NCI-H1092 (cell line): ENCODE results near the gene DBH.
A peak's percentile ranks its signal among the peaks of the same experiment; 100 is the strongest.

ENCODE experiments used
- DNase-seq: peaks from one replicate; lab custom pipeline; 2025; lab: John Stamatoyannopoulos, UW

Gene DBH

DNA sequence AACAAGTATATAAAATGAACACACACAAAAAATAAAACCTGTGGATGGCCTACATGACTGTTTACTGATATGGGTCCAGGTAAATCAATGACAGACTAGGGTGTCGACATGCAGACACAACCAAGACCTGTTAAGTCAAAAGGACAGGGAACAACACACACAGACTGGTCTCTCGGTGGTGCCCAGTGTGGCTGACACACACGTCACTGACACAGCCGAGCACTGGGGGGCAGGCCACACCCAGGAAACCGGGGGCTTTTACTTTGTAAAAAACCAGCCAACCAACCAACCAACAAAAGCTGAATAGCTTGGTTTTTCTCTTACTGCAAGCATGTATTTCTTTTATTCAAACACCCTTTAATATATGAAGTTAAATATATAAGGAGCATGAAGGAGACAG is 31.9 kb upstream of the DBH start:
- no peak for DNase-seq

DNA sequence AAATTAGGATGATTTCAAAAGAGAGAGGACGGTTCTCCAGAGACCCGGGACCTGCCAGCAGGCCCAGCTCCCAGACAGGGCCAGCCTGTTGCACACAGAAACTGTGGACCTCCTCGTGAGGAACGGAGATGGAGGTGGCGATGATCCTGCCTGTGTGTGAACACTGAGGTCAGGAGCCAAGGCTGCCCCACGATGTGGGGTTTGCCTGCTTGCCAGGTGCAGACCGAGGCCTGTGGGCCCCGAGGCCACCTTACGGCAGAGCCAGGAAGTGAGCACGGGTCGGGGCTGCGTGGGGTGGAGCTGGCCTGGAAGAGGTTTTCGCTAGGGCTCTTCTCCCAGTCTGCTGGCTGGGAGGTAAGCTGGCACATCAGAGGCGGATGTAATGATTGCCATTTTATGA is 31.3 kb upstream of the DBH start:
- no peak for DNase-seq

DNA sequence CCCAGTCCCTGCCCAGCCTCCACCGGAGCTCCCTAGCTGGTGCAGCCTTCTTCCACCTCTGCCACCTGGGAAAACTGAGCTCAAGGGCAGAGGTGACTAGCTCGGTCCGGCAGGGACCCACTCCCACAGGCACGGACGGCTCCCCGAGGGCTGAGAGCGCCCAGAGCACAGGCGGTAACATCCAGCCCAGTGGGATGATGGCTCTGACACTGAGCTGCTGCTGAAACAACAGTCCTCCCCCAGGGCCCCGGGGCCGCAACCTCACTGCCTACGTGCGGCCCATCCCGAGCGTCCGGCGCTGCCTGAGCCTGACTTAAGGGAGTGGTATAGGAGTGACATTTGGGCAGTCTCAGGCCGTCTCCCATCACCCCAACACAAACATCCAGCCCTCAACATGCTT is 30.7 kb upstream of the DBH start:
- DNase-seq: no peak

DNA sequence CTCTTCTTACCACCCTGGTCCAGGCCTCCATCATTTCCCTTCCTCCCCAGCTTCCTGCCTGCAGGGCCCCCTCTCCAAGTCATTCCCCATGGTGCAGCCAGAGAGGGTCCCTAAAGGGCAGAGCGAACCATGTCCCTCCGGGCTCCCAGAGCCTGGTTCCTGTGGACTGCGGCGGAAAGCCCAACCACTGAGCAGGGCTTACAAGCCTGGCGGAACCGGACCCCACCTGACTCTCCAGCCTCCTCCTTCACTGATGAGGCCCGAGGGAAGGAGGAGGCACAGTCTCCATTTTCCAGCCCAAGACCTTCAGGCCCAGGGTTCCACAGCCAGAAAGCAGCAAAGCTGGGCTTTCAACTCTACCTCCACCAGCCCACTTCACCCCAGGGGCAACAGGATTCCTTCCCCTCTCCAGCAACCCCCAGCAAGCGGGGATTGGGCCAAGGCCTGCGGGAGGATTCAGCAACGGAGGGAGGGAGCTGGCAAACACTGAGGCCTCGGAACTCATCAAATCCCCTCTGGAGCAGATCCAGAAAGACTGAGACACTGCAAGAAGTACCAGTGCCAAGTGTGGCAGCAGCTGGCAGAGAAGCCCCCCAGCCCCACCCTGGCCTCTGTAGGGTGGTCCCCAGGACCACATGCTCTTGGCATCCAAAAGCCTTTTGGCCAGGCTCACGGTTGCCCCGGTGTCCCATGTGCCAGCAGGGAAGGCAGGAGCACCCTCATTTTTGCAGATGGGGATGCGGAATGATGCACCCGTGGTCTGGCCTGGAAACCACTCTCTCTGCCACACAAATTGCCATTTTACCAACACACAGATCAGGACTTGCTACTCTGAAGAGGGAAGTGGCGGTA is 30.1 kb upstream of the DBH start:
- DNase-seq: peak; percentile 32

DNA sequence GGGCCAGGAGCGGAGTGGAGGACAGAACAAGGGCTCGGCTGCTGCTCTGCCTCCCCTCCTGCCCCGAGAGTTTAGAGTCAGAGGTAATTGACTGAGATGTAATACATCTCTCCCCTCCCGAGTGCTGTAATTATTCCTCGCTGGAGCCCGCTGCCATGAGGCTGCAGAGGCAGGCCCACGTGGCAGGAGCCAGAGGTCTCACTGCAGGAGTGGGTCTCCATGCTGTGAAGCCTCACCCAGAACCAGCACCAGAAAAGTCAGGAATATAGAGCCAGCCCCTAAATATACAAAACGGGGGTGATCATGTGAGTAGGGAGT is 29.5 kb upstream of the DBH start:
- DNase-seq: peak; percentile 21

DNA sequence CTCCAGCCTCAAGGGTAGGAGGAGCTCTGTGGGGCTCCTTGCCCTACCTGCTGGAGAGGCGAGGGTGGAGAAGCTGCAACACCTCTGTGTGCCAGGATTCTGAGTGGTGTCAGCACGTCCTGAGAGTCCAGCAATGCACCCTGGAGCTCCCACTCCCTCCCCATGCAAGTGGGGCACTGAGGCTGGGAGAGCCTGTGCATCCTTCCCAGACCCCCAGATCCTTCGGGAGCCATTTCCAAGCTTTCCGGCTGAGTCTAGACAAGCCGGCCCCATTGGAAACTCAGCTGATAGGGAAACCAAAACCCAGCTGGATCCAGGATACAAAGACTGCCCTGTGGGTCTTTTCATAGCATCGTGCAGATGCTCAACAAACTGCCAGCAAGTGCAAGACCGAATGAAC is 28.8 kb upstream of the DBH start:
- DNase-seq: no peak

DNA sequence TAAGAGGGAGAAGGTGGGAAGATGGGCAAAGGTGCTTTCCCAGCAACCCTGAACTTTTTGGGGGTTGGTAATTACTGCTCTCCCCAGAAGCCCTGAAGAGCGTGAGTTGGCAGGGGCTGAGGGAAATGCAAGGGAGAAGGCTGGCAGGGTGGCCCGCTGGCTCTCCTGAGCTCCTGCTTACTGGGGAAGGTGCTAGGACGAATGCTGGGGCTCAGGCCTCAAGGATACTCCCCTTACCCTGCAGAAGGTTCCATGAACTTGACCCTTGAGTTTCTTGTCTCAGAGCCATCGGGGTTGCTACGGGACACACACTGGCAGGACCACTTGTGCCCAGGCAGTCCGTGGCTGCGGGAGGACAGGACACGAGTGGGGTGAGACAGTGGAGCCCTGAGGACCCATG is 28.2 kb upstream of the DBH start:
- no peak for DNase-seq

DNA sequence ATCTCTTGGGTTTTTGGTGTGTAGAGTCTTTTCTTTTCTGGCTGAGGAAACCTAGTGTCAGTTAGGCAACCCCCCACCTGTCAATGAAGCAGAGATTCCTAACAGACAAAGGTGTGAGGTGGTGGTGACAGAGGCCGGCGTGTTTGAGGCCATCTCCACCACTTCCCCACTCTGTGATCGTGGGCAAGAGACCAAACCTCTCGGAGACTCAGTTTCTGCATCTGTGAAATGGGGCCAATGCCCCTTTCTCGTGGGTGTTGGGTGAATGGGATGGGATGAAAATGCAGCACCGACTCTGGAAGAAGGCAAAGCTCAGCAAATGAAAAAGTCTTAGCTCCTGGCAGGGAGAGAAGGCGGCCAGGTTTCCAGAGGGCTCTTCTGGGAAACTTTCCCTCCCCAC is 27.8 kb upstream of the DBH start:
- no peak for DNase-seq

DNA sequence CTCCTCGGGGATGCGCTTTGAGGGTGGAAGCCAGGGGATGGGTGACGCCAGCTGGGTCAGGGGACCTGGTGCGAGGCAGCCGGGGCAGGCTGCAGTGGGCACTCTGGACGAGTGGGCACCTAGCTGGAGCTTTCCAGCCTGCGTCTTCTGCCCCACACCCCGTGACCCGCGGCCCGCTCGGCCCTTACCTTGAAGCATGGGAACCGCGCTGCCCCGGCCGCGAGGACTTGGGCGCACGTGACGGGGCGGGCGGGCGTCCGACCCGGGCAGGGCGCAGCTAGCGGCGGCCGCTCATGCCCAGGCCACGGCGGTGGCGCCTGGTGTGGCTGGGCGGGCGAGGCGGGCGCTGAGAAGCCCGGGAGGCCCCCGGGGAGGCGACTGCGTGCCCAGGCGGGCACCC is 27.3 kb upstream of the DBH start:
- DNase-seq: no peak

DNA sequence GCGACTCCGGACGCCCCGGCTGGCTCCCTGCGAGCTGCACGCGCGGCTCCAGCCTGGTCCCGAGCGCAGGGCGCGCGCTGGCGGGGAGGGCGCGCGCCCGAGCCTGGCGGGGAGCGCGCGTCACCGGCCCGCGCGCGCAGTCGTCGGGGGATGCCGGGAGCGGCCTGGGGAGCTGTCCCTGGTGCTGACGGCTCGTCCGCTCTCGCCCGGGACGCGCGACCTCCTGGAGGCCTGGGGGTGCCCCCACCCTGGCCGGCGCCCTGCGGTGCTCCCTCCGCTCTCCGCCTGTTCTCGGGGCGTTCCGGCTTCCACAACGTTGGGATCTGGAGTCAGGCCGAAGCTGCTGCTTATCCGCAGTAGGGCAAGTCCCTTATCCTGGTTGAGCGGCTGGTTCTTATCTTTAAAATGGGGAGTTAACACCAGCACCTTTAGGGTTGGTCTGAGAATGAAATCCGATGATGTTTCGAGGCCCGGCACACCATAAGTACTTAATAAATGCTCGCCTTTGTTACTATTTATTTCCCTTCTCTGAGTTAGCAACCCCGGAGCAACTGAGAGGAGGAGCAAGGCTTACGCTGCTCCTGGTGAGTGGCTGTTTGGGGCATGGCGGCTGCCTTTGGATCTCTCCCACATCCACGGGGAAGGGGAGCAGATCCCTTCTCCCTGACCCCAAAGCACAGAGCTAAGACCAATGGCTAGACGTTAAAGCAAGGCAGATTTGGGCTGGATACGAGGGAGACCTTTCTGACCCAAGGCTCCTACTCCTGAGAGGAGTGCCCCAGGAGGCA is 26.7 kb upstream of the DBH start, which contains the start of gene FAM163B:
TSS of gene FAM163B (minus strand) at position 79 of the 788 bp plus-strand sequence. CDS start 29,166 bp downstream, outside the sequence.
- DNase-seq: no peak

DNA sequence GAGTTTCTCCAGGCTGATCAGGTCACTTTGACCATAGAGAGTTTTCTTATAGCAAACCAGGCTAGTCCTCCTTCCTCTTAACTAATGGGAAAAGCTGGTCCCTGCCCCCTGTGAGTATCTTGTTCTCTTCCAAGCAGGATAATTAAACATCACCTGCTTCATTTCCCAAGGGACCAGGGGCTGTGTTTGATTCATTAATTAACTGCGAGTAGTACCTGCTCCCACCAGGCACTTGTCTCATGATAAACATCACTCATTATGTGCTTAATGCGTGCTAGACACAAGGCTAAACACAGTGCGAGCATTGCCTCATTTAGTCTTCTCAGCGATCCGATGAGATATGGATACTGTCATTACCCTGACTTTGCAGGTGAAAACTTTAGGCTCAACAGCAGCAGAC is 25.3 kb upstream of the DBH start:
- DNase-seq: no peak

DNA sequence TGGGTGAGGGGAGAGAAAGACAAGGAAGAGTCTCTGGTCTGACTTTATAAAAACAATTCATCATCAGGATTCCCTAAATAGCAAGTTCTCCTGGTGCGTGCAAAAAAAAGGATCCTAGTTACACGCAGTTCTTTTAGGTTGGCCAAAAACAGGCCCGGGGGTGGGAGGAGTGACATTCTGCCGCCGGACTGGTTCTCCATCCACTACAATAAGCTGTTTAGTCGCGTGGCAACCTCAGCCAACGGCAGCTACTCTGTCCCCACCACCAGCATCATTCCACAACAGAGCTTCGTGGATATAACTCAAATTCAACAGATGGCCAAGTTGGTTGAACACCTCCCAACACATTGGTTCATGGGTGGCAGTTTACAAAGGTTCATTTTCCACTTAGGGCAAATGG is 24.1 kb upstream of the DBH start:
- no peak for DNase-seq

DNA sequence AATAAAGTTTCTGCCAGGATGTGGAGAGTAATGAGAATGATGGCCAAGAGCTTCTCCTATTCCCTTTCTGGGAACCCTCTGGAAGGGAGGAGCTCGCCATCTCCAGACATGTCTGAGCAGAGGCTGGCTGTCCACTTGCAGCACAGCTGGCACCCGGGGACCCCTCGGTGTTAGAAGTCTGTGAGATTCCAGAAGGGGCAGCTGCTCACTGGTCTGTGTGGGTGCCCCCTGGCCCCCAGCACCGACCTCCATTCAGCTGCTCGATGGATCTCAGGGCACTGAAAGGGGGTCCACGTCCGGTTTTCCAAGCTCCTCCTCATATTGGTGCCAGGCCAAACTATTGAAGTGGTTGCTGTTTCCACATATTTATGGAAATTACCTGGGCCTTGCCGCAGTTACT is 23.3 kb upstream of the DBH start:
- no peak for DNase-seq

DNA sequence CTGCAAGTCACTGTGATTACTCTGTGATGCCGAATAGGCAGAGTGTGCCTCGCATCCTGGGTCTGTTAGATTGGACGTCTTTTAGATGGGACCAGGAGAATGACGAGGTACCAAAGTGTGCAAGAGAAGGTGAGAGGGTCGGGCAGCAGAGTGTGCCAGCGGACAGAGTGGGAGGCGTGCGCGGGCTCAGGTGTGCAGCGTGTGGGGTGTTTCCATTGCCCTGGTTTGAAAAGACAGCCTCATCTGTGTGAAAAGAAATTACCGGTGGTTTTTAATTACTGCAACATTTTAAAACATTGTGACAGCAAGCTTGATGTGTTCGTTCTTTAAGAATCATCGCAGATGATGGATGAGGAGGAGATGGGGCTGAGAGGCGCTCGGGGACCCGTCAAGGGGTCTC is 22.7 kb upstream of the DBH start:
- no peak for DNase-seq

DNA sequence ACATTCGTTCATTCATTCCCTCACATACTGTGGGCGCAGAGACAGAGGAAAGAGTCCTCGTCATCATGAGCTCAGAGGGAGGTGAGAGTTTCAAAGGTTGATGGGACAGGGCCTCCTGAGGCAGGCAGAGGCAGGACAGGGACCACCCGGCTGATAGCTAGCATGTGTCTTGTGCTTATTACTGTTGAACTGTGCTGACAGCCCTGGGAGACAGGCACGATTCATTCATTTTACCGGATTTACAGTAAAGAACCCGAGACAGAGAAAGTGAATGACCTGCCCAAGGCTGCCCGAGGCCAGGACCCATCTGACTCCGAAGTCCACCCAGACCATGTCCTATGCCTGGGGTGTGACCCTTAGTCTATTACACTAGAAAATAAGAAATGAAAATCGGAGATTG is 22.1 kb upstream of the DBH start:
- no peak for DNase-seq

DNA sequence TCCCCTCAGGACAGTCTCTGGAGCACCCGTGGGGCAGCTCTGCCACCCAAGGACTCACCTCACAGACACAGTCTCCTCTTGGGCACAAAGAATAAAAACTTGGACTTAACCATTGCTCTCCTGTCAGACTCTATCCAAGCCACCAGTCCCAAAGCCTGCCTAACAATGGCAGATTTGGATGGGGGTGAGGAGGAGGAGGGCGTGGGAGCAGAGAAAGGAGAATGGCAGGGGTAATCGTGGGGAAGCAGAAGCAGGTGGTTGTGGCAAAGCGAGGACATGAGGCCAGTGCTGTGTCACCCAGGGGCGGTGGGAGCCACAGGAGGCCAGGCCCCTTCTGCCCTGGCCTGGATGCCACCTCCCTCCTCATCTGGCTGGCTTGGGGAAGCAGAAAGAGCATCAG is 21.5 kb upstream of the DBH start:
- no peak for DNase-seq

DNA sequence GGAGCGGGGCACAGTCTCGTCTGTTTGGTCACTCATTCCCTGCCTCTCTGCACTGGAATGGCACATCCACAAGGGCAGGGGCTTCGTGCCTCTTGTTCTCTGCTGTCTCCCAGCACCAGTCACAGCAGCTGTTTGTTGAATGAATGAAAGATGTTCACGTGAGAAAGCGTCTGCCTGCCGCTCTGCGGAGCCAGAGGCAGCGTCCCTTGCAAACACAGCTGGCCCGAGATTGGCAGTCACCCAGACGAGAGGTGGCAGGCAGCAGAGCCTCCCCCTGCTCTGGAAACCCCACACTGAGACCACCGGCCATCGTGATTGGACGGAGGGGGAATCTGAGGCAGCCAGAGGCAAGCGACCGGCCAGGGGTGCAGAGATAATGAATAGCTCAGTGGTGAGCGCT is 21.0 kb upstream of the DBH start:
- DNase-seq: peak; percentile 55

DNA sequence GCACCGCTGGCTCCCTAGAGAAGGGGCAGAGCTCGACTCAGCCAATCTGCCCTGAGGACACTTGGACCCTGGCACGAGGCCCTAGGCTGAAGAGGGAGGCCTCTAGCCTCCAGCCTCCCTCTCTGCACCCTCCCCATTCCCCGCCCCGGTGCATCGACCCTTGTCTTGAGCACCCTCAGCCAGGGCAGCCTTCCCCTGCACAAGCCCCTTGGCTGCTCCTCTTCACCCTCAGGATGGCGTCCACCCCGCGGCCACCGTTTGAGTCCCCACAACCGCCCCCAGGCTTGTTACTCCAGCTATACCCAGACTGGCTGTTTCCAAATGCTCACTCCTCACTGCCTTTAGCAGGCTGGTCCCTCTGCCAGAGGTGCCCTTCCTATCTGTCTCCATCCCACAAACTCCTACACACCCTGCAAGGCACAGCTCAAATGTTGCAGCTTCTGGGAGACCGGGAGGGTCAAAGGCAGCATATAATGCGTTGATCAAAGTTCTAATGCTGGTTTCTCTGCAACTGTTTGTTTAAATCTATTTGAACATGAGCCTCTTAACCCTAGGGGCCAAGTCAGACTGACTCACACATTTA is 20.5 kb upstream of the DBH start:
- DNase-seq: no peak

DNA sequence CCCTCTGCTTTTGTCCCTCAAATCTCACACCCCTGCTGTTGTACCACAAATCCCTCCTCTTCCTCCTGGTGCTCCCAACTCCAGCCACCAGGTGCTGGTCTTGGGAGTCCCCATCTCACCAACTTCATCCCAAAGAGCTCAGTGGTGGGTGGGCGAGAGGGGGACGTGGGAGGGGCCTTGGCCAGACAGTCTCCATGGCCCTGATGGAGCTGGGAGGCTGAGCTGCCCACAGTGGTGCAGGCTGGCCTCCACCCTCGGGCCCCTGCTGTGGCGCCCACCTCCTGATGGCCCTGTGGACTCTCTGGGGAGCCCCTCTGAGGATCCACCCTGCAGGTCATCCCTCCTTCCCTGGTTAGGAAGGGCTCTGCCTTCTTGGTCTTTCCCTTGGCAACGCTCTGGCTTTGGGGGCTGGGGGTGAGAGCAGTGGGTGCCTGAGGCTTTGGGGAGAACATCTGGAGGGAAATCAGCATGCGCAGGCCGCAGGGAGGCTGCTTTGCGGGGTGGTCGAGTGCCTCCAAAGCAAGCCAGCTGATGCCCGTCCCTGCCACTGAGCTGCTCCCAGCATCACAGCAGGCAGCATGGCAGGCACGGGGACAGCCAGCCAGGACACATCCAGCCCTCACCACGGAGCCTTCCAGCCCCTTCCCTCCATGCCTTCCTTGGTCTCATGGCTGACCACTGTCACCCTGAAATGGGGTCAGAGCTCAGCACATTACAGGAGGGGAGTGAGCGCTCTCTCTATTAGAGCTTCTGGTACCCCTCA is 19.3 kb upstream of the DBH start:
- DNase-seq: no peak

DNA sequence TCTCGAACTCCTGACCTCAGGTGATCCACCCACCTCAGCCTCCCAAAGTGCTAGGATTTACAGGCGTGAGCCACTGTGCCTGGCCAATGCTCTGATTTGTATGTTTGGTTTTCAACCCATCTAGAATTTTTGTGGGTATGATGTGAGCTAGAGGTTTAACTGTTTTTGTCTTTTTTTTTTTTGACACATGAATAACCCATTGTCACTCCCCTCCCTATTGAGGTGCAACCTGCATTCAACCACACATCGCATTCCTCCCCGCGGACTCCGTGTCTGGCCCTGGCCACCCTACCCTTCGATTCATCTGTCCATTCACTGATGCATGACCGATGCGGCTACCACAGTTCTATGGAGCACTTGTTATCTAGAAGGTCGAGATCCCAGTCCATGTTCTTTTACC is 17.4 kb upstream of the DBH start:
- no peak for DNase-seq

DNA sequence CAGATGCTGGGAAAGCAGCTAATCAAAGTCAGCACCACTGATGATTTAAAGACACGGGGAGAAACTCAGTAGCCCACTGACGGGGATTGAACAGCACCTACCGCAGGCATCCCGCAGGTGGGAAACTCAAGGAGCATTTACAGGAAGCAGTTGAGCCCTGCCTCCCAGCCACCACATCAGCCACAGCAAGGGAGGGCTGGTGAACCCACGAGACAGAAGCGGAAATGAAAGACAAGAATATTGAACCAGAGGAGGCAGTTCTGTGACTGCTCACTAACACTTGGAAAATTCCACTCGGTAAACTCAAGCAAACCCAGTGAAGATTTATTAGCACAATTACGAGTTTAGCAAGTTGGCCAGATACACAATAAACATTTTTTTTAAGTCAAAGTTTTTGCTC is 16.4 kb upstream of the DBH start:
- DNase-seq: no peak

DNA sequence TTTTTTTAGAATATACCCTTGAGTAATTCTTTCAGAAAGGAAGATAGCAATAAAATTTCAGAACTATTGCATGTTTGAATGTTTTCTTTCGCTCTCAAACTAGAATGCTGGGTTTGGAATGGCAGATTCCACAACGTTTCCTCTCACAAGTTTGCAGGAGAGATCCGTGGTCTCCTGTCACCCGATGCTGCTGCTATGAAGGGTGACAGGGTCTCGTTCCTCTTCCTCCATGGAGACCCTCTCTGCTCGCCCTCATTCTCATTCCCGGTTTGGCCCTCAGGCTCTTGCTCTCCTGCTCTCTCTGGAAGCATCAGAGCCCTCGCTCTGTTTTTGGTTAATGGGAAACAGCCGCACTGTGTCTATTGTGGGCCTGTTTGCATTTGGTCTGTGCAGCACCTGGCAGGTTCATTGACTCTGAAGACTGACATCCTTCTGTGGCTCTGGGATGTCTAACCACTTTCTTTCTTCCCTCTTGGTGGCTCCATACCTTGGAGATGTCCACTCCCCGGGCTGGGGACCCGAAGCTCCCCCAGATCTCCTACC is 14.4 kb upstream of the DBH start:
- no peak for DNase-seq
